AG10803 (cell line): ENCODE measurements around the gene OR52B4.
"Not testable (repeated sequence)": the region's sequence is repeated elsewhere in the genome, so short reads cannot be mapped to it uniquely, and the experiment has no call there.

Experiments used
- DNase-seq: peaks from one replicate; pipeline ENCODE4 v3.0.0; 2010; ENCODE audit warnings: low read depth
- H3K4me3 ChIP-seq: 2 replicates; pipeline ENCODE4 v1.5.1; 2011; ENCODE audit warnings: mild to moderate bottlenecking, low read length, control low read depth
- CTCF ChIP-seq: conservative IDR thresholded peaks from 2 replicates; pipeline ENCODE4 v1.5.1; 2011; ENCODE audit warnings: mild to moderate bottlenecking, low read length, control low read depth, inconsistent platforms

Gene OR52B4

GRCh38 chr11:4385978-4386740 is 18.0 kb upstream of the OR52B4 start:
- TF ChIP-seq CTCF: no peak
- no peak overlapping the region for H3K4me3 ChIP-seq
- DNase-seq: no peak

- TF ChIP-seq CTCF: no peak
- H3K4me3 ChIP-seq: no peak overlapping the region
- DNase-seq: no peak
These were observed 13.7 kb upstream of the OR52B4 start for GRCh38 chr11:4381901-4382300.

GRCh38 chr11:4375431-4376140 is 7.4 kb upstream of the OR52B4 start:
- no peak for DNase-seq
- no peak for TF ChIP-seq CTCF
- no peak overlapping the region for H3K4me3 ChIP-seq

GRCh38 chr11:4370166-4370565 is 2.0 kb upstream of the OR52B4 start:
- no peak for DNase-seq
- H3K4me3 ChIP-seq: no peak overlapping the region
- TF ChIP-seq CTCF: no peak

- not testable (repeated sequence) for DNase-seq, H3K4me3 ChIP-seq
These were observed 20.0 kb downstream of the OR52B4 start for GRCh38 chr11:4348142-4348541.

GRCh38 chr11:4345366-4345765 is 22.8 kb downstream of the OR52B4 start:
- not testable (repeated sequence) for H3K4me3 ChIP-seq, DNase-seq

- H3K4me3 ChIP-seq, DNase-seq: not testable (repeated sequence)
These were observed 33.8 kb downstream of the OR52B4 start for GRCh38 chr11:4334356-4334755.
